ENCODE results near the gene RPL35A. TPM values are rescaled to one million over a fixed set of nuclear protein-coding genes. Genes with fewer than 3 reads are reported as not detected.
A peak's percentile ranks its signal among the peaks of the same experiment; 100 is the strongest.

Gene RPL35A
- total RNA-seq, 1 experiment from 2014 or later = 511 TPM

GRCh38 chr3:197936819-197937384 is 13.1 kb upstream of the RPL35A start:
- Histone ChIP-seq H3K9me3 (replicated peaks) (no peaks in the 10 kb centered on the region), H3K4me3 (no peak overlapping the region), H3K36me3 (no peaks in the 10 kb centered on the region), H3K4me1 (replicated peaks) (no peaks in the 10 kb centered on the region), H3K27me3 (replicated peaks) (no peaks in the 10 kb centered on the region), H3K27ac (no peak overlapping the region)
- DNase-seq (ENCODE audit: low read depth in 1 of 2, low spot score in 2 of 2) = no peak

GRCh38 chr3:197940745-197941384 is 9.1 kb upstream of the RPL35A start:
- H3K27ac ChIP-seq = no peak overlapping the region
- DNase-seq (ENCODE audit: low read depth in 1 of 2, low spot score in 2 of 2) = no peak
- H3K4me1 ChIP-seq (replicated peaks) = no peaks in the 10 kb centered on the region
- H3K9me3 ChIP-seq (replicated peaks) = no peaks in the 10 kb centered on the region
- no peak overlapping the region for H3K4me3 ChIP-seq
- no peaks in the 10 kb centered on the region for H3K36me3 ChIP-seq
- no peaks in the 10 kb centered on the region for H3K27me3 ChIP-seq (replicated peaks)

GRCh38 chr3:197942956-197943556 is 6.9 kb upstream of the RPL35A start:
- Histone ChIP-seq H3K9me3 (replicated peaks) (no peaks in the 10 kb centered on the region), H3K4me3 (no peak overlapping the region), H3K27me3 (replicated peaks) (no peaks in the 10 kb centered on the region), H3K27ac (no peak overlapping the region), H3K4me1 (replicated peaks) (no peaks in the 10 kb centered on the region), H3K36me3 (no peaks in the 10 kb centered on the region)
- DNase-seq (ENCODE audit: low read depth in 1 of 2, low spot score in 2 of 2) = peak in 1 of 2 experiments; percentile 32

GRCh38 chr3:197949191-197949777 is 706 bp upstream of the RPL35A start:
- no peaks in the 10 kb centered on the region for H3K27me3 ChIP-seq (replicated peaks)
- peaks cover 41% of the 10 kb centered on the region for H3K36me3 ChIP-seq
- peak overlapping the region; percentile 97 for H3K27ac ChIP-seq
- peak overlapping the region; percentile 53 for H3K4me3 ChIP-seq
- DNase-seq (ENCODE audit: low read depth in 1 of 2, low spot score in 2 of 2) = no peak
- peaks cover 12% of the 10 kb centered on the region for H3K4me1 ChIP-seq (replicated peaks)
- H3K9me3 ChIP-seq (replicated peaks) = no peaks in the 10 kb centered on the region

GRCh38 chr3:197950677-197951061 is 679 bp downstream of the RPL35A start:
- no peaks in the 10 kb centered on the region for H3K27me3 ChIP-seq (replicated peaks)
- DNase-seq (ENCODE audit: low read depth in 1 of 2, low spot score in 2 of 2) = no peak
- peaks cover 55% of the 10 kb centered on the region for H3K36me3 ChIP-seq
- peaks cover 12% of the 10 kb centered on the region for H3K4me1 ChIP-seq (replicated peaks)
- H3K9me3 ChIP-seq (replicated peaks) = no peaks in the 10 kb centered on the region
- peak overlapping the region; percentile 97 for H3K27ac ChIP-seq
- peak overlapping the region; percentile 53 for H3K4me3 ChIP-seq

GRCh38 chr3:197951392-197951990 is 1.5 kb downstream of the RPL35A start:
- Histone ChIP-seq H3K4me3 (peak overlapping the region; percentile 53), H3K9me3 (replicated peaks) (no peaks in the 10 kb centered on the region), H3K36me3 (peaks cover 63% of the 10 kb centered on the region), H3K4me1 (replicated peaks) (peaks cover 12% of the 10 kb centered on the region), H3K27me3 (replicated peaks) (no peaks in the 10 kb centered on the region), H3K27ac (no peak overlapping the region)
- no peak for DNase-seq (ENCODE audit: low read depth in 1 of 2, low spot score in 2 of 2)

GRCh38 chr3:197952440-197952839 is 2.5 kb downstream of the RPL35A start:
- Histone ChIP-seq H3K36me3 (peaks cover 67% of the 10 kb centered on the region), H3K27ac (no peak overlapping the region), H3K4me3 (no peak overlapping the region), H3K9me3 (replicated peaks) (no peaks in the 10 kb centered on the region), H3K27me3 (replicated peaks) (no peaks in the 10 kb centered on the region), H3K4me1 (replicated peaks) (peaks cover 20% of the 10 kb centered on the region)
- no peak for DNase-seq (ENCODE audit: low read depth in 1 of 2, low spot score in 2 of 2)

GRCh38 chr3:197953325-197953724 is 3.3 kb downstream of the RPL35A start:
- Histone ChIP-seq H3K9me3 (replicated peaks) (no peaks in the 10 kb centered on the region), H3K27me3 (replicated peaks) (no peaks in the 10 kb centered on the region), H3K36me3 (peaks cover 70% of the 10 kb centered on the region), H3K27ac (no peak overlapping the region), H3K4me1 (replicated peaks) (peaks cover 28% of the 10 kb centered on the region), H3K4me3 (no peak overlapping the region)
- DNase-seq (ENCODE audit: low read depth in 1 of 2, low spot score in 2 of 2) = no peak

- DNase-seq (ENCODE audit: low read depth in 1 of 2, low spot score in 2 of 2) = no peak
These were observed 3.9 kb downstream of the RPL35A start for GRCh38 chr3:197953881-197954280.

GRCh38 chr3:197955892-197956477 is 6.0 kb downstream of the RPL35A start:
- peaks cover 62% of the 10 kb centered on the region for H3K36me3 ChIP-seq
- no peak overlapping the region for H3K4me3 ChIP-seq
- H3K9me3 ChIP-seq (replicated peaks) = no peaks in the 10 kb centered on the region
- DNase-seq (ENCODE audit: low read depth in 1 of 2, low spot score in 2 of 2) = no peak
- H3K27ac ChIP-seq = no peak overlapping the region
- H3K27me3 ChIP-seq (replicated peaks) = no peaks in the 10 kb centered on the region
- H3K4me1 ChIP-seq (replicated peaks) = peaks cover 35% of the 10 kb centered on the region

More at GRCh38 chr3:197953881-197954280, 3.9 kb downstream of the RPL35A start:
- Histone ChIP-seq H3K27me3 (replicated peaks) (no peaks in the 10 kb centered on the region), H3K4me3 (no peak overlapping the region), H3K27ac (no peak overlapping the region), H3K4me1 (replicated peaks) (peaks cover 27% of the 10 kb centered on the region), H3K9me3 (replicated peaks) (no peaks in the 10 kb centered on the region), H3K36me3 (peaks cover 70% of the 10 kb centered on the region)

- Histone ChIP-seq H3K36me3 (peaks cover 56% of the 10 kb centered on the region), H3K27ac (no peak overlapping the region)
These were observed 6.6 kb downstream of the RPL35A start for GRCh38 chr3:197956626-197956988.

GRCh38 chr3:197957790-197958133 is 7.8 kb downstream of the RPL35A start:
- Histone ChIP-seq H3K27me3 (replicated peaks) (no peaks in the 10 kb centered on the region), H3K4me3 (no peak overlapping the region), H3K36me3 (peaks cover 45% of the 10 kb centered on the region), H3K4me1 (replicated peaks) (peaks cover 30% of the 10 kb centered on the region), H3K27ac (peak overlapping the region; percentile 61), H3K9me3 (replicated peaks) (no peaks in the 10 kb centered on the region)
- no peak for DNase-seq (ENCODE audit: low read depth in 1 of 2, low spot score in 2 of 2)

More at GRCh38 chr3:197956626-197956988, 6.6 kb downstream of the RPL35A start:
- H3K27me3 ChIP-seq (replicated peaks) = no peaks in the 10 kb centered on the region
- peaks cover 31% of the 10 kb centered on the region for H3K4me1 ChIP-seq (replicated peaks)
- no peak for DNase-seq (ENCODE audit: low read depth in 1 of 2, low spot score in 2 of 2)
- no peak overlapping the region for H3K4me3 ChIP-seq
- no peaks in the 10 kb centered on the region for H3K9me3 ChIP-seq (replicated peaks)

GRCh38 chr3:197958346-197958745 is 8.4 kb downstream of the RPL35A start:
- no peak for DNase-seq (ENCODE audit: low read depth in 1 of 2, low spot score in 2 of 2)
- Histone ChIP-seq H3K36me3 (peaks cover 39% of the 10 kb centered on the region), H3K4me1 (replicated peaks) (peaks cover 30% of the 10 kb centered on the region), H3K27ac (no peak overlapping the region), H3K4me3 (no peak overlapping the region), H3K9me3 (replicated peaks) (no peaks in the 10 kb centered on the region), H3K27me3 (replicated peaks) (no peaks in the 10 kb centered on the region)
